ENCODE measurements around the gene TMEM212. TPM values are rescaled to one million over a fixed set of nuclear protein-coding genes. Genes with fewer than 3 reads are reported as not detected.

The TMEM212 gene
- total and polyA plus RNA-seq, 2 of the 13 experiments (the other 11 are each of a cell fraction or from before 2014, with no cell fraction given) = not detected

DNA sequence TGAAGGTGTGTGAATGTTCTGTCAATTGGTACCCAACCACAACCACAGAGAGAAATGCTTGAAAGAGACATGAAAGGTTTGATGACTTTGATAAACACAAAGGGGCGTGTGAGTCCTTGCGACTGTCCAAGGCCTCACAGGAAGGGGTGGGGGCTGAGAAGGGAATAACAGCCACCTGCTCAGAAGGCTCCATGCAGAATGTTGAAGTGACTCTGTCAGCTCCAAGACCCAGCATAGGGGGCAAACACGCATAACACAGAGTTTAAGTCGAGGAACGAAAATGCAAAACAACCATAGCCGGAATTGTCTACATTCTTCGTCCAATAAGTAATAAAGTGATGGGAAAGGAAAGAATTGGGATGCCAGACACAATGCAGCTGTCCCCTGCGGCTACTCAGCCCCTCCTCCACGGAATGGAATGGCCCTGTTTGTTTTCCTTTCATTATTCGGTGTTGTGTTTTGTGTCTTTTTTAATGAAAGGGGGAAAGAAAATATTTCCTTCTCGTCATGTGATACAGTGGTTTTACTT lies 19.9 kb downstream of the TMEM212 start (continued):
- TF ChIP-seq PRMT3 (CRISPR knock-in tag; IDR thresholded peaks at IDR 0.05; ENCODE audit: borderline replicate concordance, low read depth) = no peak
- TF ChIP-seq, protein P1, sequence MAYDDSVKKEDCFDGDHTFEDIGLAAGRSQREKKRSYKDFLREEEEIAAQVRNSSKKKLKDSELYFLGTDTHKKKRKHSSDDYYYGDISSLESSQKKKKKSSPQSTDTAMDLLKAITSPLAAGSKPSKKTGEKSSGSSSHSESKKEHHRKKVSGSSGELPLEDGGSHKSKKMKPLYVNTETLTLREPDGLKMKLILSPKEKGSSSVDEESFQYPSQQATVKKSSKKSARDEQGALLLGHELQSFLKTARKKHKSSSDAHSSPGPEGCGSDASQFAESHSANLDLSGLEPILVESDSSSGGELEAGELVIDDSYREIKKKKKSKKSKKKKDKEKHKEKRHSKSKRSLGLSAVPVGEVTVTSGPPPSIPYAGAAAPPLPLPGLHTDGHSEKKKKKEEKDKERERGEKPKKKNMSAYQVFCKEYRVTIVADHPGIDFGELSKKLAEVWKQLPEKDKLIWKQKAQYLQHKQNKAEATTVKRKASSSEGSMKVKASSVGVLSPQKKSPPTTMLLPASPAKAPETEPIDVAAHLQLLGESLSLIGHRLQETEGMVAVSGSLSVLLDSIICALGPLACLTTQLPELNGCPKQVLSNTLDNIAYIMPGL (CRISPR knock-in tag; IDR thresholded peaks at IDR 0.05; ENCODE audit: borderline replicate concordance in 1 of 2, low read depth in 1 of 2) = no peak
- TF ChIP-seq, protein P2, sequence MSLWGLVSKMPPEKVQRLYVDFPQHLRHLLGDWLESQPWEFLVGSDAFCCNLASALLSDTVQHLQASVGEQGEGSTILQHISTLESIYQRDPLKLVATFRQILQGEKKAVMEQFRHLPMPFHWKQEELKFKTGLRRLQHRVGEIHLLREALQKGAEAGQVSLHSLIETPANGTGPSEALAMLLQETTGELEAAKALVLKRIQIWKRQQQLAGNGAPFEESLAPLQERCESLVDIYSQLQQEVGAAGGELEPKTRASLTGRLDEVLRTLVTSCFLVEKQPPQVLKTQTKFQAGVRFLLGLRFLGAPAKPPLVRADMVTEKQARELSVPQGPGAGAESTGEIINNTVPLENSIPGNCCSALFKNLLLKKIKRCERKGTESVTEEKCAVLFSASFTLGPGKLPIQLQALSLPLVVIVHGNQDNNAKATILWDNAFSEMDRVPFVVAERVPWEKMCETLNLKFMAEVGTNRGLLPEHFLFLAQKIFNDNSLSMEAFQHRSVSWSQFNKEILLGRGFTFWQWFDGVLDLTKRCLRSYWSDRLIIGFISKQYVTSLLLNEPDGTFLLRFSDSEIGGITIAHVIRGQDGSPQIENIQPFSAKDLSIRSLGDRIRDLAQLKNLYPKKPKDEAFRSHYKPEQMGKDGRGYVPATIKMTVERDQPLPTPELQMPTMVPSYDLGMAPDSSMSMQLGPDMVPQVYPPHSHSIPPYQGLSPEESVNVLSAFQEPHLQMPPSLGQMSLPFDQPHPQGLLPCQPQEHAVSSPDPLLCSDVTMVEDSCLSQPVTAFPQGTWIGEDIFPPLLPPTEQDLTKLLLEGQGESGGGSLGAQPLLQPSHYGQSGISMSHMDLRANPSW (CRISPR knock-in tag; IDR thresholded peaks at IDR 0.05; ENCODE audit: borderline replicate concordance) = no peak
- no peak for TF ChIP-seq DR1 (CRISPR knock-in tag; IDR thresholded peaks at IDR 0.05)
- no peak for TF ChIP-seq ZNF569 (CRISPR knock-in tag; IDR thresholded peaks at IDR 0.05; ENCODE audit: borderline replicate concordance)
- TF ChIP-seq, protein P3, sequence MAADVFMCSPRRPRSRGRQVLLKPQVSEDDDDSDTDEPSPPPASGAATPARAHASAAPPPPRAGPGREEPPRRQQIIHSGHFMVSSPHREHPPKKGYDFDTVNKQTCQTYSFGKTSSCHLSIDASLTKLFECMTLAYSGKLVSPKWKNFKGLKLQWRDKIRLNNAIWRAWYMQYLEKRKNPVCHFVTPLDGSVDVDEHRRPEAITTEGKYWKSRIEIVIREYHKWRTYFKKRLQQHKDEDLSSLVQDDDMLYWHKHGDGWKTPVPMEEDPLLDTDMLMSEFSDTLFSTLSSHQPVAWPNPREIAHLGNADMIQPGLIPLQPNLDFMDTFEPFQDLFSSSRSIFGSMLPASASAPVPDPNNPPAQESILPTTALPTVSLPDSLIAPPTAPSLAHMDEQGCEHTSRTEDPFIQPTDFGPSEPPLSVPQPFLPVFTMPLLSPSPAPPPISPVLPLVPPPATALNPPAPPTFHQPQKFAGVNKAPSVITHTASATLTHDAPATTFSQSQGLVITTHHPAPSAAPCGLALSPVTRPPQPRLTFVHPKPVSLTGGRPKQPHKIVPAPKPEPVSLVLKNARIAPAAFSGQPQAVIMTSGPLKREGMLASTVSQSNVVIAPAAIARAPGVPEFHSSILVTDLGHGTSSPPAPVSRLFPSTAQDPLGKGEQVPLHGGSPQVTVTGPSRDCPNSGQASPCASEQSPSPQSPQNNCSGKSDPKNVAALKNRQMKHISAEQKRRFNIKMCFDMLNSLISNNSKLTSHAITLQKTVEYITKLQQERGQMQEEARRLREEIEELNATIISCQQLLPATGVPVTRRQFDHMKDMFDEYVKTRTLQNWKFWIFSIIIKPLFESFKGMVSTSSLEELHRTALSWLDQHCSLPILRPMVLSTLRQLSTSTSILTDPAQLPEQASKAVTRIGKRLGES (CRISPR knock-in tag; IDR thresholded peaks at IDR 0.05; ENCODE audit: borderline replicate concordance) = no peak
- TF ChIP-seq ZFAT (CRISPR knock-in tag; conservative IDR thresholded peaks at IDR 0.05) = no peak
- TF ChIP-seq JUND (CRISPR knock-in tag; IDR thresholded peaks at IDR 0.05) = no peak
- no peak for TF ChIP-seq ZNF253 (CRISPR knock-in tag; IDR thresholded peaks at IDR 0.05; ENCODE audit: borderline replicate concordance)
- no peak for TF ChIP-seq ZFYVE20 (CRISPR knock-in tag; IDR thresholded peaks at IDR 0.05; ENCODE audit: borderline replicate concordance, low read depth)
- TF ChIP-seq ZNF446 (CRISPR knock-in tag; IDR thresholded peaks at IDR 0.05) = no peak
- TF ChIP-seq TMF1 (CRISPR knock-in tag; IDR thresholded peaks at IDR 0.05; ENCODE audit: low read depth) = no peak
- no peak for TF ChIP-seq NAIF1 (CRISPR knock-in tag; IDR thresholded peaks at IDR 0.05; ENCODE audit: borderline replicate concordance)
- TF ChIP-seq, protein P4, sequence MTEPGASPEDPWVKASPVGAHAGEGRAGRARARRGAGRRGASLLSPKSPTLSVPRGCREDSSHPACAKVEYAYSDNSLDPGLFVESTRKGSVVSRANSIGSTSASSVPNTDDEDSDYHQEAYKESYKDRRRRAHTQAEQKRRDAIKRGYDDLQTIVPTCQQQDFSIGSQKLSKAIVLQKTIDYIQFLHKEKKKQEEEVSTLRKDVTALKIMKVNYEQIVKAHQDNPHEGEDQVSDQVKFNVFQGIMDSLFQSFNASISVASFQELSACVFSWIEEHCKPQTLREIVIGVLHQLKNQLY (CRISPR knock-in tag; IDR thresholded peaks at IDR 0.05) = no peak
- TF ChIP-seq, protein P5, sequence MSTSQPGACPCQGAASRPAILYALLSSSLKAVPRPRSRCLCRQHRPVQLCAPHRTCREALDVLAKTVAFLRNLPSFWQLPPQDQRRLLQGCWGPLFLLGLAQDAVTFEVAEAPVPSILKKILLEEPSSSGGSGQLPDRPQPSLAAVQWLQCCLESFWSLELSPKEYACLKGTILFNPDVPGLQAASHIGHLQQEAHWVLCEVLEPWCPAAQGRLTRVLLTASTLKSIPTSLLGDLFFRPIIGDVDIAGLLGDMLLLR (CRISPR knock-in tag; IDR thresholded peaks at IDR 0.05) = no peak
- TF ChIP-seq ADNP (CRISPR knock-in tag; IDR thresholded peaks at IDR 0.05) = no peak
- TF ChIP-seq RXRB (CRISPR knock-in tag; IDR thresholded peaks at IDR 0.05; ENCODE audit: borderline replicate concordance) = no peak
- no peak for TF ChIP-seq ZSCAN25 (CRISPR knock-in tag; IDR thresholded peaks at IDR 0.05)
- TF ChIP-seq, protein P6, sequence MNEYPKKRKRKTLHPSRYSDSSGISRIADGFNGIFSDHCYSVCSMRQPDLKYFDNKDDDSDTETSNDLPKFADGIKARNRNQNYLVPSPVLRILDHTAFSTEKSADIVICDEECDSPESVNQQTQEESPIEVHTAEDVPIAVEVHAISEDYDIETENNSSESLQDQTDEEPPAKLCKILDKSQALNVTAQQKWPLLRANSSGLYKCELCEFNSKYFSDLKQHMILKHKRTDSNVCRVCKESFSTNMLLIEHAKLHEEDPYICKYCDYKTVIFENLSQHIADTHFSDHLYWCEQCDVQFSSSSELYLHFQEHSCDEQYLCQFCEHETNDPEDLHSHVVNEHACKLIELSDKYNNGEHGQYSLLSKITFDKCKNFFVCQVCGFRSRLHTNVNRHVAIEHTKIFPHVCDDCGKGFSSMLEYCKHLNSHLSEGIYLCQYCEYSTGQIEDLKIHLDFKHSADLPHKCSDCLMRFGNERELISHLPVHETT (CRISPR knock-in tag; conservative IDR thresholded peaks at IDR 0.05) = no peak

Data from HepG2 (cell line).